ENCODE data around the gene BSDC1. TPM values are rescaled to one million over a fixed set of nuclear protein-coding genes. Genes with fewer than 3 reads are reported as not detected.
A peak's percentile ranks its signal among the peaks of the same experiment; 100 is the strongest.

Gene BSDC1
- total and polyA plus RNA-seq, 3 experiments from 2014 or later: 35.1 to 50.0 (median 37.6) TPM

- Mint-ChIP-seq H3K9me3 (peaks cover 0 to 5% (median 0%) of the 10 kb centered on the region in 5 donors), H3K27ac (no peak overlapping the region), H3K4me3 (no peak overlapping the region), H3K27me3 (peaks cover 24 to 47% of the 10 kb centered on the region in 2 donors), H3K4me1 (no peaks in the 10 kb centered on the region), H3K36me3 (no peaks in the 10 kb centered on the region)
- H3K27me3 ChIP-seq (ENCODE audit: insufficient read depth, low read length, poor library complexity, severe bottlenecking): peaks cover 6% of the 10 kb centered on the region
- no peak for DNase-seq
- no peak overlapping the region for H3K27ac ChIP-seq (ENCODE audit: low read depth, low read length)
- ChIA-PET POLR2A (no interaction called here), CTCF (interaction anchor here (2.7 kb wide), 1 partner anchor 21 kb away, joined by 9 read pairs; no protein-coding TSS in a partner anchor)
- no peaks in the 10 kb centered on the region for H3K36me3 ChIP-seq (ENCODE audit: insufficient read depth, low read length)
- no peaks in the 10 kb centered on the region for H3K9me3 ChIP-seq (ENCODE audit: low read length)
- H3K4me3 ChIP-seq (ENCODE audit: low read length): no peak overlapping the region
- H3K4me1 ChIP-seq (ENCODE audit: insufficient read depth, low read length): no peaks in the 10 kb centered on the region
These were observed 27.5 kb upstream of the BSDC1 start for GRCh38 chr1:32421775-32422174.

DNA sequence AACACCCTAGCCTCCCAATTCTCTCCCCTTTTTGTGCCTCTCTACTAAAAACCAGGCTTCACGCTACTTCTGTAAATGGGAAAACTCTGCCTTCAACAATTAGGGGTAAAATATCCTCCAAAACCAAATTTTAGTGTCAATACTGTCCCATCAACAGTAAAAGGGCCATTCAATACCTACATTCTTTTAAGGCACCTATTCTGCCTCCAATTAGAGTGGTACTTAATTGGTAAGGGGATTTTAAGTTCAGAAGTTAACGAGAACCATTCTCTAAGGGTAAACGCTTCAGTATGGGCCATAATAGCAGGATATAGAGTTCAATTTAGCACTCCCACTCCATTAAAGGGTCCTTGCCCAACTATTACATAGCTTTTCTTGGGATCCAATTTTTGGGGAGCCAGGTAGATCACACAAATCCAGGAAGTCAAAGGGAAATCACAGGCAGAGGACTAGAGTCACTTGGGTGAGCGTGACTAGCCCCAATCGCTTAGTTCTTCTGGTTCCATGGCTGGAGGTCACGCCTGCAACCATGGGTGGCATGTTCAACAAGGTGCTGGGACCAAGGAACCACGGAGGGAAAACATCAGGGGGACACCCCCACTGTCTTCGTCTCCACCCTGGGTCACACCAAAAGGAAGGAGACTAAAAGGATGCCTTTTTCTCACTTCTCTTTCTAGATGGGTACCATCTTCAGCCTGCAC is 20.1 kb upstream of the BSDC1 start:
- Histone ChIP-seq H3K36me3 (ENCODE audit: insufficient read depth, low read length) (no peaks in the 10 kb centered on the region), H3K9me3 (ENCODE audit: low read length) (no peaks in the 10 kb centered on the region), H3K27me3 (ENCODE audit: insufficient read depth, low read length, poor library complexity, severe bottlenecking) (no peaks in the 10 kb centered on the region), H3K4me1 (ENCODE audit: insufficient read depth, low read length) (no peaks in the 10 kb centered on the region), H3K4me3 (ENCODE audit: low read length) (no peak overlapping the region), H3K27ac (ENCODE audit: low read depth, low read length) (no peak overlapping the region)
- Mint-ChIP-seq H3K4me3 (no peak overlapping the region), H3K36me3 (no peaks in the 10 kb centered on the region), H3K27ac (no peak overlapping the region), H3K9me3 (peaks cover 0 to 5% (median 0%) of the 10 kb centered on the region in 5 donors), H3K27me3 (peaks cover 17 to 38% of the 10 kb centered on the region in 2 donors), H3K4me1 (peaks cover 2 to 3% (median 3%) of the 10 kb centered on the region in 3 donors)
- ChIA-PET CTCF (interaction anchor here (1.0 to 2.1 kb wide), 6 partner anchors 14 to 328 kb away, joined by 3 to 19 read pairs (median 3); partner anchors contain the start of gene BSDC1), POLR2A (interaction anchor here (0.6 kb wide), 1 partner anchor 1040 kb away, joined by 3 read pairs; no protein-coding TSS in a partner anchor)
- DNase-seq: no peak

DNA sequence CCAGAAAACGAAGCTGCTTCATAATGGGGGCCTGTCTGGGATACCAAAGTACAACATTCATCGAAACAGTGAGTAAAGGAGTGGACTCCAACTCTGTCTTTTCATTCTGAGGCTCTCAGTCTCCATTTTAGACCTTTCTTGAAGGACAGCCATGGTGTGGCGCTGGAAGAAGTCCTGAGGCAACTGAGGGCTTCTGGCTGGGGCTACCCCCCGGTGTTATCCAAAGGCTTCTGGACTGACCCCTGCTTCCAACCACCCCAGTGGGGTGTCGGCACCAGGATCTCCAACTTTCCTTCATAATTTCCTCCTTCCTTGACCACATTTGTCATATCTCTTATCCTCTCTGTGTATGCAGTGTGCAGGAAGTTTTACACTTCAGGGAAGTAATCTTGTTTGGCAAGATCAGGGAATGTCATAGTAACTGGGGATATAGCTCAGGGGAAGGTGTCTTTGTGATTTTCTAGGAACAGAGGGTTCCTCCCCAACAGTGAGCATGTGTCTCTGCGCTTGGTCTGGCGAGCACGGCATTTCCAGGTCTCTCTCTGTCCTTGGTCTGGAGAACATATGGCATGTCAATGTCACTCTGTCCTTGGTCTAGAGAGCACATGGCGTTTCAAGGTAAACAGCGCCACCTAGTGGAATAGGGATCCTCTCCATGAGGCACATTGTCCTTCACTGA is 19.4 kb upstream of the BSDC1 start:
- Mint-ChIP-seq H3K9me3 (peaks cover 0 to 5% (median 0%) of the 10 kb centered on the region in 5 donors), H3K27ac (peak overlapping the region in 1 of 8 donors; percentile 38)
- POLR2A ChIA-PET: interaction anchor here (0.6 kb wide), 1 partner anchor 1041 kb away, joined by 3 read pairs; no protein-coding TSS in a partner anchor

DNA sequence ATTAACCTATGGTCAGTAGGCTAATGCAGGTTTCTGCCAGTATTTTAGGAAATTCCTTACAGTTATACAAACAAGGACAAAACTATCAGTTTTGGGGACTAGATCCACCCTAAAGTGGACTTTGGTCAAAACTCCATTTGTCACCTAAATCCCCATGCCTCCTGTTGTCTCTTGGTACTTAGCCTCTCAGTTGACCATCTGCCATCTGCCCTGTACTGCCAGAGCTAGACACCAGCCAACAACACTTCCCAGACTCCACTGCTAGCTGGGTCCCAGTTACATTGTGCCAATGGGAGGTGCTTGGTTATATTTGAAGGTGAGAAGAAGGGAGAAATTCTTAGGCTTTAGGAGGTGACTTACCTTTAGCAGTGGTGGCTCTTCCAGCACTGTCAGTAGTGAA is 17.0 kb upstream of the BSDC1 start:
- H3K36me3 ChIP-seq (ENCODE audit: insufficient read depth, low read length): no peaks in the 10 kb centered on the region
- CTCF ChIA-PET: interaction anchor here (1.0 to 2.0 kb wide), 2 partner anchors 10 to 196 kb away, joined by 5 to 11 read pairs; no protein-coding TSS in a partner anchor
- no peaks in the 10 kb centered on the region for H3K4me1 ChIP-seq (ENCODE audit: insufficient read depth, low read length)
- no peak overlapping the region for H3K27ac ChIP-seq (ENCODE audit: low read depth, low read length)
- Mint-ChIP-seq H3K27me3 (peaks cover 5 to 20% of the 10 kb centered on the region in 2 donors), H3K27ac (no peak overlapping the region), H3K36me3 (no peaks in the 10 kb centered on the region), H3K4me1 (peaks cover 2 to 3% (median 3%) of the 10 kb centered on the region in 3 donors), H3K9me3 (no peaks in the 10 kb centered on the region), H3K4me3 (no peak overlapping the region)
- no peak overlapping the region for H3K4me3 ChIP-seq (ENCODE audit: low read length)
- POLR2A ChIA-PET: no interaction called here
- no peaks in the 10 kb centered on the region for H3K9me3 ChIP-seq (ENCODE audit: low read length)
- no peak for DNase-seq
- no peaks in the 10 kb centered on the region for H3K27me3 ChIP-seq (ENCODE audit: insufficient read depth, low read length, poor library complexity, severe bottlenecking)

More for the DNA sequence above, 19.4 kb upstream of the BSDC1 start:
- Histone ChIP-seq H3K9me3 (ENCODE audit: low read length) (no peaks in the 10 kb centered on the region), H3K4me1 (ENCODE audit: insufficient read depth, low read length) (no peaks in the 10 kb centered on the region), H3K27me3 (ENCODE audit: insufficient read depth, low read length, poor library complexity, severe bottlenecking) (no peaks in the 10 kb centered on the region), H3K4me3 (ENCODE audit: low read length) (no peak overlapping the region), H3K27ac (ENCODE audit: low read depth, low read length) (no peak overlapping the region), H3K36me3 (ENCODE audit: insufficient read depth, low read length) (no peaks in the 10 kb centered on the region)
- Mint-ChIP-seq H3K4me3 (no peak overlapping the region), H3K4me1 (peaks cover 2 to 3% (median 3%) of the 10 kb centered on the region in 3 donors), H3K36me3 (no peaks in the 10 kb centered on the region), H3K27me3 (peaks cover 17 to 38% of the 10 kb centered on the region in 2 donors)
- CTCF ChIA-PET: interaction anchor here (1.1 to 2.0 kb wide), 4 partner anchors 13 to 303 kb away, joined by 3 to 19 read pairs (median 4); partner anchors contain the start of gene BSDC1
- DNase-seq: peak; percentile 63 to 83 (median 65)

DNA sequence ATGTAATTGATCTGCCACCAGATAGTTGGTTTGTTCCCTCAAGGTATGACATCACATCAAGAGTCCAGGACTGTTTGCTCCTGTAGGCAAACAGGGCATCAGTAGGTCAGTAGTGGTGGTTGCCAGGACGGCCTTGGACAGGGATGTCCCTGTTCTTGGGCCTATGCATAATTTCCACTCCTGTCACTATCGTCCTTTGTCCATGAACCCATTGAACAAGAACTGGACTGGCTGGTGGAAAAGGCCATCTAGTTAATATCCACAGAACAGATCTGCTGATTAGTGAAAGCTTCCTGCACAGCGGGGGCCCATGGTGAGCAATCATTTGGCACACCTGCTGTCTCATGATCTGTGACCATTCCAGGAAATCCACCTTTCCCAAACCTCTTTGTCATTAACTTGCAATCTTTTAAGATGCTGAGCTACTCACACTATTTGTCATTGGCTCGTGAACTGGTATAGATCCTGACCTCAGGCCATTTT is 12.4 kb upstream of the BSDC1 start:
- H3K9me3 Mint-ChIP-seq: no peaks in the 10 kb centered on the region
- H3K36me3 ChIP-seq (ENCODE audit: insufficient read depth, low read length): no peaks in the 10 kb centered on the region
- no peak for DNase-seq
- H3K36me3 Mint-ChIP-seq: no peaks in the 10 kb centered on the region
- H3K4me3 Mint-ChIP-seq: no peak overlapping the region
- CTCF ChIA-PET: no interaction called here
- H3K27ac Mint-ChIP-seq: no peak overlapping the region
- no peaks in the 10 kb centered on the region for H3K9me3 ChIP-seq (ENCODE audit: low read length)
- H3K27me3 ChIP-seq (ENCODE audit: insufficient read depth, low read length, poor library complexity, severe bottlenecking): no peaks in the 10 kb centered on the region
- H3K4me1 ChIP-seq (ENCODE audit: insufficient read depth, low read length): no peaks in the 10 kb centered on the region
- no peaks in the 10 kb centered on the region for H3K4me1 Mint-ChIP-seq
- H3K4me3 ChIP-seq (ENCODE audit: low read length): no peak overlapping the region
- POLR2A ChIA-PET: no interaction called here
- no peak overlapping the region for H3K27ac ChIP-seq (ENCODE audit: low read depth, low read length)
- peaks cover 0 to 5% of the 10 kb centered on the region in 2 donors for H3K27me3 Mint-ChIP-seq

- Mint-ChIP-seq H3K4me1 (no peaks in the 10 kb centered on the region), H3K9me3 (no peaks in the 10 kb centered on the region), H3K36me3 (no peaks in the 10 kb centered on the region), H3K27me3 (no peaks in the 10 kb centered on the region), H3K4me3 (no peak overlapping the region), H3K27ac (no peak overlapping the region)
- POLR2A ChIA-PET: no interaction called here
- Histone ChIP-seq H3K36me3 (ENCODE audit: insufficient read depth, low read length) (no peaks in the 10 kb centered on the region), H3K4me1 (ENCODE audit: insufficient read depth, low read length) (no peaks in the 10 kb centered on the region), H3K27ac (ENCODE audit: low read depth, low read length) (no peak overlapping the region), H3K9me3 (ENCODE audit: low read length) (no peaks in the 10 kb centered on the region), H3K4me3 (ENCODE audit: low read length) (no peak overlapping the region), H3K27me3 (ENCODE audit: insufficient read depth, low read length, poor library complexity, severe bottlenecking) (no peaks in the 10 kb centered on the region)
- no peak for DNase-seq
- CTCF ChIA-PET: no interaction called here
These were observed 11.6 kb upstream of the BSDC1 start for GRCh38 chr1:32405672-32406467.

- H3K27ac Mint-ChIP-seq: no peak overlapping the region
- ChIA-PET POLR2A (no interaction called here), CTCF (no interaction called here)
- no peaks in the 10 kb centered on the region for H3K4me1 ChIP-seq (ENCODE audit: insufficient read depth, low read length)
- no peaks in the 10 kb centered on the region for H3K9me3 Mint-ChIP-seq
- H3K27me3 Mint-ChIP-seq: no peaks in the 10 kb centered on the region
- DNase-seq: no peak
- H3K4me3 Mint-ChIP-seq: no peak overlapping the region
- no peaks in the 10 kb centered on the region for H3K36me3 Mint-ChIP-seq
- no peaks in the 10 kb centered on the region for H3K4me1 Mint-ChIP-seq
- H3K27me3 ChIP-seq (ENCODE audit: insufficient read depth, low read length, poor library complexity, severe bottlenecking): no peaks in the 10 kb centered on the region
- H3K27ac ChIP-seq (ENCODE audit: low read depth, low read length): no peak overlapping the region
- H3K9me3 ChIP-seq (ENCODE audit: low read length): no peaks in the 10 kb centered on the region
- H3K4me3 ChIP-seq (ENCODE audit: low read length): no peak overlapping the region
- H3K36me3 ChIP-seq (ENCODE audit: insufficient read depth, low read length): no peaks in the 10 kb centered on the region
These were observed 10.7 kb upstream of the BSDC1 start for GRCh38 chr1:32404946-32405345.
